Astrocyte (in vitro differentiated cells and primary cell): Measurements from ENCODE around the gene DAPK3. TPM values are rescaled to one million over a fixed set of nuclear protein-coding genes. Genes with fewer than 3 reads are reported as not detected.

Experiments used
- DNase-seq: peaks from one replicate; pipeline ENCODE4 v3.0.0-alpha.2; 2010; ENCODE audit warnings: low read depth
- FAIRE-seq: peaks from 2 replicates; lab custom pipeline; 2011; peaks lifted over from hg19 to GRCh38; lab: Jason Lieb, UNC
- H2AFZ ChIP-seq: 2 replicates; pipeline ENCODE4 v1.6.0; 2012; ENCODE audit warnings: low read depth, low read length, inconsistent platforms
- H3K27ac ChIP-seq: 2 replicates; pipeline ENCODE4 v1.5.1; 2011; ENCODE audit warnings: low read depth, low read length, inconsistent platforms
- H3K27me3 ChIP-seq: 2 replicates; pipeline ENCODE4 v1.6.0; 2011; ENCODE audit warnings: low read length, inconsistent platforms; ENCODE audit not compliant: insufficient read depth
- H3K36me3 ChIP-seq: 2 replicates; pipeline ENCODE4 v1.5.1; 2011; ENCODE audit warnings: low read length, inconsistent platforms; ENCODE audit not compliant: insufficient read depth
- H3K4me1 ChIP-seq: 2 replicates; pipeline ENCODE4 v1.5.1; 2011; ENCODE audit warnings: low read length, inconsistent platforms; ENCODE audit not compliant: insufficient read depth
- H3K4me2 ChIP-seq: 2 replicates; pipeline ENCODE4 v1.6.0; 2012; ENCODE audit warnings: low read length, inconsistent platforms
- H3K4me3 ChIP-seq: 2 replicates; pipeline ENCODE4 v1.5.1; 2011; ENCODE audit warnings: low read depth, mild to moderate bottlenecking, low read length, inconsistent platforms; ENCODE audit not compliant: insufficient read depth
- H3K79me2 ChIP-seq: 2 replicates; pipeline ENCODE4 v1.6.0; 2012; ENCODE audit warnings: mild to moderate bottlenecking, low read length, inconsistent platforms; ENCODE audit not compliant: insufficient read depth
- H3K9ac ChIP-seq: 2 replicates; pipeline ENCODE4 v1.6.0; 2012; ENCODE audit warnings: mild to moderate bottlenecking, low read length, inconsistent platforms
- H3K9me3 ChIP-seq: 2 replicates; pipeline ENCODE4 v1.5.1; 2012; ENCODE audit warnings: low read depth, mild to moderate bottlenecking, low read length, inconsistent platforms; ENCODE audit not compliant: insufficient read depth
- H4K20me1 ChIP-seq: 2 replicates; pipeline ENCODE4 v1.6.0; 2012; ENCODE audit warnings: low read length, inconsistent platforms; ENCODE audit not compliant: insufficient read depth
- H3K27ac Mint-ChIP-seq: one replicate; pipeline ENCODE4 v1.8.0; 2021; ENCODE audit warnings: mild to moderate bottlenecking, mixed read lengths; ENCODE audit not compliant: unreplicated experiment
- H3K27me3 Mint-ChIP-seq: one replicate; pipeline ENCODE4 v1.8.0; 2021; ENCODE audit warnings: low read depth, mixed read lengths; ENCODE audit not compliant: unreplicated experiment
- H3K36me3 Mint-ChIP-seq: one replicate; pipeline ENCODE4 v1.8.0; 2021; ENCODE audit warnings: low read depth, mixed read lengths; ENCODE audit not compliant: unreplicated experiment
- H3K4me1 Mint-ChIP-seq: one replicate; pipeline ENCODE4 v1.8.0; 2021; ENCODE audit warnings: low read depth, mixed read lengths; ENCODE audit not compliant: unreplicated experiment
- H3K4me3 Mint-ChIP-seq: one replicate; pipeline ENCODE4 v1.8.0; 2021; ENCODE audit warnings: mild to moderate bottlenecking, moderate library complexity, mixed read lengths; ENCODE audit not compliant: unreplicated experiment
- H3K9me3 Mint-ChIP-seq: one replicate; pipeline ENCODE4 v1.8.0; 2021; ENCODE audit warnings: mild to moderate bottlenecking, mixed read lengths; ENCODE audit not compliant: unreplicated experiment
- EZH2 ChIP-seq: IDR thresholded peaks from 2 replicates; pipeline ENCODE4 v1.6.1; 2012; ENCODE audit warnings: mild to moderate bottlenecking, low read length, inconsistent platforms; ENCODE audit not compliant: insufficient read depth
- total RNA-seq: library from RNA; stranded (reverse); gene quantifications from 2 replicates; pipeline ENCODE4 v1.2.1, GENCODE V29; 2021
- TF ChIP-seq, protein P1 (sequence below): IDR thresholded peaks from 2 replicates; pipeline ENCODE4 v1.5.1; 2011; ENCODE audit warnings: low read depth, mild to moderate bottlenecking, inconsistent platforms, low read length, moderate library complexity; ENCODE audit not compliant: insufficient read depth

Gene DAPK3
- total RNA-seq, 1 donor from 2014 or later, result 264 TPM

DNA sequence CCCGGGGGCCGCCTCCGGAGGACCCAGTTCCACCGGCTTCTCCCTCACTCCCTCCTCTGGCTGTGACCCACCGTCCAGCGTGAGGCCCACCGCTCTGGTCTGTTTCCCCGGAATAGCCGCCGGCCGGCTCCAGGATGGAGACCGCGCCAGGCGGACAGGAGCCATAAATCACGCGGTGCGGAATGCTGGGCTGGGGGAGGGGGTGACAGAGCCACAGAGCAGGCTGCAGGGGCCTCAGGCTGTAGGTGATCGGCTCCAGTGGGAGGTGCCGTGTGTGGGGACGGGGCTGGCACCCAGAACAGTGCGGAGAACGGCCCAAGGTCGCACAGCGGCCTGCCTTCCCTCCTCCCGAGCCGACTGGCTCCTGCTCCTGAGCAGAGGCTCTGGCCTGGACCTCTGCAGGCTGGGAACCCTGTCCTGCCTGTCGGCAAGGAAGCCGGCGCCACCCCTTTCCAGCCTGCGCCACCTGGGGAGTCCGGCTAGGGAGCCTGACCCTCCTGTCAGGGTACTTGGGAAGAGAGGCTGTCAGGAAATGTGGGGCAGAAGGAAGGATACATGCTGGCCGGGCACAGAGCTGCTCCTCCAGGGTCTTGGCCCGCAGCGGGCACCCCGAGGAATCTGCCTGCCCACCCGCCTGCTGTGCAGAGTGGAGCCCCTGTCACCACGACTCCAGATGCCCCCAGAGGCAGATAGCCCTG lies 45.0 kb upstream of the DAPK3 start:
- Histone ChIP-seq H3K4me3 (no peak overlapping the region), H2AFZ (no peak overlapping the region), H3K79me2 (peaks cover 85% of the 10 kb centered on the region), H3K4me1 (no peaks in the 10 kb centered on the region), H3K27ac (no peak overlapping the region), H3K27me3 (no peaks in the 10 kb centered on the region), H3K9ac (no peak overlapping the region), H3K4me2 (no peak overlapping the region), H3K36me3 (no peaks in the 10 kb centered on the region), H4K20me1 (peaks cover 85% of the 10 kb centered on the region), H3K9me3 (no peaks in the 10 kb centered on the region)
- Mint-ChIP-seq H3K4me3 (no peak overlapping the region), H3K27me3 (no peaks in the 10 kb centered on the region), H3K36me3 (peaks cover 1% of the 10 kb centered on the region), H3K9me3 (no peaks in the 10 kb centered on the region), H3K27ac (no peak overlapping the region), H3K4me1 (no peaks in the 10 kb centered on the region)
- FAIRE-seq, result no peak
- no peak for DNase-seq
- TF ChIP-seq, protein P1, sequence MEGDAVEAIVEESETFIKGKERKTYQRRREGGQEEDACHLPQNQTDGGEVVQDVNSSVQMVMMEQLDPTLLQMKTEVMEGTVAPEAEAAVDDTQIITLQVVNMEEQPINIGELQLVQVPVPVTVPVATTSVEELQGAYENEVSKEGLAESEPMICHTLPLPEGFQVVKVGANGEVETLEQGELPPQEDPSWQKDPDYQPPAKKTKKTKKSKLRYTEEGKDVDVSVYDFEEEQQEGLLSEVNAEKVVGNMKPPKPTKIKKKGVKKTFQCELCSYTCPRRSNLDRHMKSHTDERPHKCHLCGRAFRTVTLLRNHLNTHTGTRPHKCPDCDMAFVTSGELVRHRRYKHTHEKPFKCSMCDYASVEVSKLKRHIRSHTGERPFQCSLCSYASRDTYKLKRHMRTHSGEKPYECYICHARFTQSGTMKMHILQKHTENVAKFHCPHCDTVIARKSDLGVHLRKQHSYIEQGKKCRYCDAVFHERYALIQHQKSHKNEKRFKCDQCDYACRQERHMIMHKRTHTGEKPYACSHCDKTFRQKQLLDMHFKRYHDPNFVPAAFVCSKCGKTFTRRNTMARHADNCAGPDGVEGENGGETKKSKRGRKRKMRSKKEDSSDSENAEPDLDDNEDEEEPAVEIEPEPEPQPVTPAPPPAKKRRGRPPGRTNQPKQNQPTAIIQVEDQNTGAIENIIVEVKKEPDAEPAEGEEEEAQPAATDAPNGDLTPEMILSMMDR, result no peak
- TF ChIP-seq EZH2, result no peak

DNA sequence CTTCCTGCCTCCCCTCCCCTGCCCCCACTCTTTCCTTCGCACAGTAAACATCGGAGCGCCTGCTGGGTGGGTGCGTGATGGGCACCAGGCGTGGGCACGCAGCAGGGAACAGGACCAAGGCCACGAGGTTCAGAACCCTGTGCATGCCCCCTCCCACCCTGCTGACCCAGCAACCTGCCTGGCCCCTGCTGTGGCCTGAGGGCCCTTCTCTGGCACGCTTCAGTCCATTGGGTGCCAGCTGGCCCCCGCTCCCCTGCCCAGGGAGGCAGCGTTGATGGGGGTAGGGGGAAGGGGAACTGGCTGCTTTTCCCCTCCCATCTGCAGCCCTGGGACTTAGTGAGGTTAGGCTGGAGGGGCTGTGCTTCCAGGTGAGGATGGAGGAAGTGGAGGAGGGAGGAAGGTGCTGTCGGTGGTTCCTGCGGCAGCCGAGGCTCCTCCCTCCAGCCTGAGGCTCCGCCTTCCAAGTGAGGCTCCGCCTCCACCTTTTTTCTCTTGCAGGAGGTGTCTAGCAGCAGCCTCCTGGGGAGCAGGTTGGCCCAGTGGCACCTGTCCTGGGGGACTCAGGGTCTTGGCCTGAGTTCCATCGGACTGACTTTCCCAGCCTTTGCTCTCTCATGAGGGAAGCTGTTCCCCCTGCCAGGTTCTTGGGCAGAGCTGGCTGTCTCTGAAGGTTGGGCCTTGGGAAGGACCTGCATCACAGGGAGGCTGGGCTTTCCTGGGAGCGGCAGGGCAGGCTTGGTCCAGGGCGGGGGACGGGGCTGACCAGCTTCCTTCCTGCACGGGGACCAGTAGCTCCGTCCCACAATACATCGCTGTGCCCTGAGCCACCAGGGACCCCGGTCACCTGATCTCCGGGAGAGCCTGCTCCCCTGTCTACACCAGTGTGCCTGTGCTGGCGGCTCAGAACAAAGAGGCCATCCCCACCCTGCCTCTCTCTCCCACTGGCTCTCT lies 43.9 kb upstream of the DAPK3 start:
- Mint-ChIP-seq H3K27me3 (no peaks in the 10 kb centered on the region), H3K27ac (no peak overlapping the region), H3K4me3 (no peak overlapping the region), H3K9me3 (no peaks in the 10 kb centered on the region), H3K36me3 (peaks cover 1% of the 10 kb centered on the region), H3K4me1 (peaks cover 2% of the 10 kb centered on the region)
- no peaks in the 10 kb centered on the region for H3K9me3 ChIP-seq
- H4K20me1 ChIP-seq, result peaks cover 87% of the 10 kb centered on the region
- no peaks in the 10 kb centered on the region for H3K4me1 ChIP-seq
- no peaks in the 10 kb centered on the region for H3K36me3 ChIP-seq
- no peak overlapping the region for H2AFZ ChIP-seq
- TF ChIP-seq, protein P1, result no peak
- no peak for TF ChIP-seq EZH2
- no peak overlapping the region for H3K4me3 ChIP-seq
- no peak overlapping the region for H3K4me2 ChIP-seq
- no peak for DNase-seq
- H3K27me3 ChIP-seq, result no peaks in the 10 kb centered on the region
- no peak for FAIRE-seq
- H3K79me2 ChIP-seq, result peaks cover 86% of the 10 kb centered on the region
- H3K9ac ChIP-seq, result no peak overlapping the region
- H3K27ac ChIP-seq, result no peak overlapping the region
